Measurements from ENCODE around the gene ATXN7.

Gene ATXN7

GRCh38 chr3:63911509-63911872 lies 47.8 kb downstream of the ATXN7 start:
- no peak for DNase-seq (ENCODE audit: low read depth, low spot score)
- ChIA-PET POLR2A (interaction anchor here (0.6 to 1.4 kb wide), 6 partner anchors 8 to 57 kb away, joined by 3 to 7 read pairs (median 4); partner anchors contain the start of genes ATXN7 and THOC7), CTCF (interaction anchor here (1.8 kb wide), 1 partner anchor 17 kb away, joined by 4 read pairs; no protein-coding TSS in a partner anchor)
- H3K4me3 ChIP-seq (ENCODE audit: low read depth, low read length) = peak overlapping the region; percentile 72
- no peak for TF ChIP-seq CTCF (IDR thresholded peaks at IDR 0.05; ENCODE audit: insufficient read depth, low read length, missing control alignments)

GRCh38 chr3:63911873-63912767 lies 48.5 kb downstream of the ATXN7 start, which contains the start of gene SCAANT1:
SCAANT1 (minus strand) TSS chr3:63912383.
- DNase-seq (ENCODE audit: low read depth, low spot score) = no peak
- no peak for TF ChIP-seq CTCF (IDR thresholded peaks at IDR 0.05; ENCODE audit: insufficient read depth, low read length, missing control alignments)
- H3K4me3 ChIP-seq (ENCODE audit: low read depth, low read length) = peak within 1 kb of the TSS; percentile 72
- CTCF ChIA-PET = interaction anchor here (0.9 to 1.8 kb wide), 2 partner anchors 17 to 562 kb away, joined by 3 to 4 read pairs; no protein-coding TSS in a partner anchor
- POLR2A ChIA-PET = interaction anchor here (0.6 to 1.4 kb wide), 10 partner anchors 9 to 332 kb away, joined by 3 to 7 read pairs (median 4); partner anchors contain the start of genes ATXN7 and THOC7

- POLR2A ChIA-PET = interaction anchor here (0.6 to 1.4 kb wide), 7 partner anchors 15 to 331 kb away, joined by 3 to 7 read pairs (median 4); partner anchors contain the start of genes ATXN7 and THOC7
- peak overlapping the region; percentile 72 for H3K4me3 ChIP-seq (ENCODE audit: low read depth, low read length)
- no peak for TF ChIP-seq CTCF (IDR thresholded peaks at IDR 0.05; ENCODE audit: insufficient read depth, low read length, missing control alignments)
- DNase-seq (ENCODE audit: low read depth, low spot score) = no peak
- CTCF ChIA-PET = interaction anchor here (0.9 to 1.8 kb wide), 2 partner anchors 18 to 563 kb away, joined by 3 to 4 read pairs; no protein-coding TSS in a partner anchor
These were observed 49.3 kb downstream of the ATXN7 start for GRCh38 chr3:63912768-63913588.

GRCh38 chr3:63914312-63914711 lies 50.6 kb downstream of the ATXN7 start:
- TF ChIP-seq CTCF (IDR thresholded peaks at IDR 0.05; ENCODE audit: insufficient read depth, low read length, missing control alignments) = no peak
- CTCF ChIA-PET = interaction anchor here (0.7 to 2.0 kb wide), 2 partner anchors 47 to 50 kb away, joined by 3 to 4 read pairs; no protein-coding TSS in a partner anchor

GRCh38 chr3:63918321-63918720 lies 54.7 kb downstream of the ATXN7 start:
- POLR2A ChIA-PET = no interaction called here
- no peak for TF ChIP-seq CTCF (IDR thresholded peaks at IDR 0.05; ENCODE audit: insufficient read depth, low read length, missing control alignments)
- CTCF ChIA-PET = no interaction called here
- no peak overlapping the region for H3K4me3 ChIP-seq (ENCODE audit: low read depth, low read length)
- DNase-seq (ENCODE audit: low read depth, low spot score) = no peak

More at GRCh38 chr3:63914312-63914711, 50.6 kb downstream of the ATXN7 start:
- no peak overlapping the region for H3K4me3 ChIP-seq (ENCODE audit: low read depth, low read length)
- POLR2A ChIA-PET = no interaction called here
- no peak for DNase-seq (ENCODE audit: low read depth, low spot score)

Data from AG04449 (cell line).